HepG2 (cell line): ENCODE data around the gene CD53. TPM values are rescaled to one million over a fixed set of nuclear protein-coding genes. Genes with fewer than 3 reads are reported as not detected.

Experiments
- ATAC-seq: fragments of 200-7000 bp; cut with Tn5 transposase; 3 replicates; pipeline ENCODE4 v1.9.1; 2020; ENCODE audit warnings: mild to moderate bottlenecking, moderate library complexity
- BruUV-seq: library from RNA; stranded (reverse); fragments of 400-500 nt; replicated peaks from 2 replicates; lab custom pipeline; 2021; lab: Mats Ljungman, UMichigan
- CTCF ChIA-PET: fragments of 300-600 bp; formaldehyde crosslinking; extraction: SDS; loops from one replicate; lab custom pipeline; 2021; ENCODE audit warnings: low total read pairs, inconsistent platforms, low intra/inter-chr PET ratio; lab: Yijun Ruan, JAX
- POLR2A ChIA-PET: fragments of 350-600 bp; sonication (Branson Sonifier 250); formaldehyde crosslinking; loops from one replicate; lab custom pipeline; 2020; ENCODE audit warnings: antibody characterized with exemption, inconsistent platforms; lab: Yijun Ruan, JAX
- DNase-seq: peaks from one replicate; pipeline ENCODE4 v3.0.0-alpha.2; 2015; ENCODE audit warnings: low spot score
- FAIRE-seq: peaks from 3 replicates; lab custom pipeline; 2011; peaks lifted over from hg19 to GRCh38; lab: Jason Lieb, UNC
- H2AFZ ChIP-seq: one replicate; pipeline ENCODE4 v1.6.1; 2011; ENCODE audit warnings: low read length, inconsistent platforms
- H3K27ac ChIP-seq: fragments of 300-600 bp; 3 replicates; pipeline ENCODE4 v1.8.0; 2011; ENCODE audit warnings: mixed run types, mild to moderate bottlenecking, mixed read lengths, low read length, inconsistent platforms; ENCODE audit not compliant: insufficient read depth; ENCODE audit errors: extremely low read length
- H3K27me3 ChIP-seq, 2 experiments: fragments of 200-600 bp in 1 of 2; 2 replicates in 1 of 2; 3 replicates in 1 of 2; pipeline versions ENCODE4 v1.6.0 to v1.8.0; 2011; ENCODE audit warnings: low read length in 2 of 2, mild to moderate bottlenecking in 2 of 2, moderate library complexity in 2 of 2, inconsistent platforms in 1 of 2; ENCODE audit not compliant: insufficient read depth in 2 of 2, control insufficient read depth in 1 of 2
- H3K36me3 ChIP-seq, 2 experiments: fragments of 200-600 bp in 1 of 2; replicated peaks in 1 of 2; 2 replicates in 1 of 2; 3 replicates in 1 of 2; pipeline versions ENCODE4 v1.5.1 to v1.8.0; 2011; ENCODE audit warnings: low read length in 2 of 2, inconsistent platforms in 1 of 2; ENCODE audit not compliant: insufficient read depth in 2 of 2, control insufficient read depth in 1 of 2
- H3K4me1 ChIP-seq: 2 replicates; pipeline ENCODE4 v1.5.1; 2012; ENCODE audit warnings: low read length, inconsistent platforms; ENCODE audit not compliant: insufficient read depth
- H3K4me2 ChIP-seq: 2 replicates; pipeline ENCODE4 v1.6.0; 2011; ENCODE audit warnings: low read depth, low read length, inconsistent platforms
- H3K4me3 ChIP-seq, 3 experiments: fragments of 200-600 bp in 1 of 3; sonication (generic), shearing (Covaris generic) in 1 of 3; replicated peaks in 1 of 3; 2 replicates each; pipeline ENCODE4 v1.5.1; 2011 to 2016; ENCODE audit warnings: low read length in 3 of 3, inconsistent platforms in 2 of 3, low read depth in 2 of 3, mild to moderate bottlenecking in 2 of 3, control low read depth in 1 of 3, mixed read lengths in 1 of 3; ENCODE audit not compliant: insufficient read depth in 1 of 3
- H3K79me2 ChIP-seq: one replicate; pipeline ENCODE4 v1.6.1; 2011; ENCODE audit warnings: low read length, inconsistent platforms; ENCODE audit not compliant: insufficient read depth
- H3K9ac ChIP-seq: 2 replicates; pipeline ENCODE4 v1.6.0; 2011; ENCODE audit warnings: mild to moderate bottlenecking, low read depth, low read length, inconsistent platforms; ENCODE audit not compliant: insufficient read depth
- H3K9me3 ChIP-seq: 2 replicates; pipeline ENCODE4 v1.5.1; 2012; ENCODE audit warnings: mild to moderate bottlenecking, low read length
- H4K20me1 ChIP-seq: 2 replicates; pipeline ENCODE4 v1.6.0; 2011; ENCODE audit warnings: inconsistent platforms, mild to moderate bottlenecking, low read length, moderate library complexity; ENCODE audit not compliant: insufficient read depth
- ARHGAP35 ChIP-seq: sonication (generic); formaldehyde crosslinking; IDR thresholded peaks from 2 replicates; pipeline ENCODE4 v1.9.0; 2022; ENCODE audit warnings: mild to moderate bottlenecking, inconsistent platforms, moderate library complexity, missing genetic modification reagents, borderline replicate concordance
- CAMTA2 ChIP-seq: sonication (generic); formaldehyde crosslinking; IDR thresholded peaks from 2 replicates; pipeline ENCODE4 v1.4.0; 2020; ENCODE audit warnings: mild to moderate bottlenecking, missing genetic modification reagents, borderline replicate concordance
- HDAC1 ChIP-seq: sonication (generic); formaldehyde crosslinking; IDR thresholded peaks from 2 replicates; pipeline ENCODE4 v1.5.1; 2020; ENCODE audit warnings: mild to moderate bottlenecking, missing genetic modification reagents
- HDAC2 ChIP-seq: sonication (generic); formaldehyde crosslinking; IDR thresholded peaks from 2 replicates; pipeline ENCODE4 v1.4.0; 2020; ENCODE audit warnings: missing genetic modification reagents
- KLF11 ChIP-seq: IDR thresholded peaks from 2 replicates; pipeline ENCODE4 v1.6.1; 2016; ENCODE audit warnings: missing compliant biosample characterization
- NR1H2 ChIP-seq: sonication (generic); formaldehyde crosslinking; IDR thresholded peaks from 2 replicates; pipeline ENCODE4 v1.8.1; 2022; ENCODE audit warnings: low read depth, missing genetic modification reagents, borderline replicate concordance
- PAX8 ChIP-seq: sonication (generic); formaldehyde crosslinking; IDR thresholded peaks from 2 replicates; pipeline ENCODE4 v1.8.0; 2022; ENCODE audit warnings: mild to moderate bottlenecking, missing genetic modification reagents, borderline replicate concordance
- RBM22 ChIP-seq: fragments of 200-400 bp; formaldehyde crosslinking; optimal IDR thresholded peaks from 2 replicates; pipeline ENCODE3; 2017; ENCODE audit warnings: mild to moderate bottlenecking, low read length, moderate library complexity
- SRSF9 ChIP-seq: fragments of 200-400 bp; formaldehyde crosslinking; IDR thresholded peaks from 2 replicates; pipeline ENCODE4 v1.6.1; 2018; ENCODE audit warnings: borderline replicate concordance, mild to moderate bottlenecking, low read depth, low read length; ENCODE audit not compliant: insufficient read depth, poor library complexity, severe bottlenecking
- TBX3 ChIP-seq: fragments of 450-650 bp; IDR thresholded peaks from 2 replicates; pipeline ENCODE4 v1.6.1; 2017; ENCODE audit warnings: antibody characterized with exemption, mild to moderate bottlenecking, inconsistent platforms, borderline replicate concordance
- U2AF1 ChIP-seq: fragments of 200-400 bp; formaldehyde crosslinking; optimal IDR thresholded peaks from 2 replicates; pipeline ENCODE3; 2017; ENCODE audit warnings: mild to moderate bottlenecking, low read depth, low read length
- ZNF138 ChIP-seq: sonication (generic); formaldehyde crosslinking; IDR thresholded peaks from 2 replicates; pipeline ENCODE4 v1.5.0; 2020; ENCODE audit warnings: mild to moderate bottlenecking, low read depth, missing genetic modification reagents
- ZNF160 ChIP-seq: sonication (generic); formaldehyde crosslinking; IDR thresholded peaks from 2 replicates; pipeline ENCODE4 v1.8.0; 2022; ENCODE audit warnings: mild to moderate bottlenecking, inconsistent platforms, missing genetic modification reagents
- ZNF224 ChIP-seq: sonication (generic); formaldehyde crosslinking; IDR thresholded peaks from 2 replicates; pipeline ENCODE4 v1.5.0; 2020; ENCODE audit warnings: mild to moderate bottlenecking, missing genetic modification reagents
- ZNF232 ChIP-seq: sonication (generic); formaldehyde crosslinking; IDR thresholded peaks from 2 replicates; pipeline ENCODE4 v1.4.0; 2020; ENCODE audit warnings: missing genetic modification reagents, borderline replicate concordance
- ZNF263 ChIP-seq: sonication (generic); formaldehyde crosslinking; IDR thresholded peaks from 2 replicates; pipeline ENCODE4 v1.4.0; 2020; ENCODE audit warnings: missing genetic modification reagents
- ZNF292 ChIP-seq: sonication (generic); formaldehyde crosslinking; IDR thresholded peaks from 2 replicates; pipeline ENCODE4 v1.8.1; 2022; ENCODE audit warnings: mild to moderate bottlenecking, low read depth, missing genetic modification reagents, borderline replicate concordance
- WGBS: methylation state at CpG from one replicate; pipeline ENCODE4 v1.1.6; 2017; ENCODE audit warnings: low lambda C conversion rate; 5-methylcytosine and 5-hydroxymethylcytosine counted together
- in situ Hi-C: cut with HindIII; loops from 2 replicates; pipeline ENCODE4 v1.10.0; 2017; ENCODE audit warnings: low pct_unique_long_range_greater_than_20kb; ENCODE audit not compliant: extremely low pct_ligation_motif_present
- intact Hi-C: fragments of 100-400 bp; cut with micrococcal nuclease; formaldehyde crosslinking; loops from one replicate; pipeline ENCODE4 v1.10.0; 2022; ENCODE audit not compliant: unreplicated experiment
- polyA plus RNA-seq, 8 experiments: library from polyadenylated mRNA; depleted of rRNA in 3 of 8; stranded (reverse) in 7 of 8; unstranded in 1 of 8; fragments of >200 nt; fragmentation: Illumina TruSeq in 4 of 8; extraction: Trizol in 4 of 8; gene quantifications; 2 replicates each; pipeline versions ENCODE4 v1.2.1 to v1.2.3, GENCODE V29; 2011 to 2016; ENCODE audit warnings: low read depth in 4 of 8, missing spikeins in 1 of 8, mixed read lengths in 1 of 8; ENCODE audit not compliant: insufficient read depth in 1 of 8
- total RNA-seq, 5 experiments: library from RNA; depleted of rRNA; stranded (reverse); fragments of >200 nt; fragmentation: Illumina TruSeq; extraction: Trizol; gene quantifications; 2 replicates each; pipeline ENCODE4 v1.2.3, GENCODE V29; 2016; ENCODE audit warnings: low read depth in 1 of 5
- TF ChIP-seq, protein P1 (sequence below): sonication (generic); formaldehyde crosslinking; IDR thresholded peaks from 2 replicates; pipeline ENCODE4 v1.8.1; 2022; ENCODE audit warnings: mild to moderate bottlenecking, missing genetic modification reagents
- TF ChIP-seq, protein P2 (sequence below): sonication (generic); formaldehyde crosslinking; IDR thresholded peaks from 2 replicates; pipeline ENCODE4 v1.4.0; 2020; ENCODE audit warnings: missing genetic modification reagents, mild to moderate bottlenecking, borderline replicate concordance
- TF ChIP-seq, protein P3 (sequence below): IDR thresholded peaks from 2 replicates; pipeline ENCODE4 v1.6.1; 2016; ENCODE audit warnings: missing compliant biosample characterization, missing genetic modification reagents, borderline replicate concordance

CD53 gene
- total and polyA plus RNA-seq, 2 of the 13 experiments (the other 11 are each of a cell fraction or from before 2014, with no cell fraction given) = not detected

DNA sequence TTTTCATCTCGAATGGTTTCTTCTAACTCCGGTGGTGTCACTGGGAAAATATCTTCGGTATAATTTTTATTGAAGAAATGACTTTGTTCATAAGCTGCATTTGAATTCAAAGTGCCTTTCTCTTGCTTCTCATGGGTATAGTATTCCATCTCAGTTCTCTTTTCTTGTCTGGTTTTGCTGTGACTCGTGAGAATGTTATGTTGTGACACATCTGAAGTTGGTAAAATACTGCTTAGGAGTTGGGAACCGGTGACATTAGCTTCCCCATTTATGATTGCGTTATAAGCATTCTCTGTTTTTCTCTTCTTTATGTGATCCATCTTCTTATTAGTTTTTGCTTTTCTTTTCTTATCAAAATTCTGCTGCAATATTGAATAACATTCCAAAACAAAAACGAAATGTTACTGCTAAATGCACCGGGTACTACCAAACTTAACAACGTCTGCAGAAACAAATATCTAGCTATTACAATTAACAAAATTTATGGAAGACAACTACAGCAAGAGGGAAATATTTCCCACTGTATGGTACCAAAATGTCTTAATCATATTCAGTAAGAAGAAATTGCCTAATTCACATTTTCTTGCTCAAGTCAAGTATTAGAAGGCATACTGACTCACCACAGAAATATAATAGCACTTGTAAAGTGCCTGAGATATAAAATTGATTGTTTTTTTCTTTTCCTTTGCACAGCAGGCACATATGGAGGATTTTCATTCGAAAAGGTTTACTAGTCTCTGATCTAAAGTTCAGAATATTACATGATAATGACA, 75.3 kb downstream of the CD53 start:
- Histone ChIP-seq H3K79me2 (no peaks in the 10 kb centered on the region), H3K36me3 (peaks cover 4 to 41% of the 10 kb centered on the region in 2 experiments; a peak in 4 of 5 replicates), H3K27me3 (no peaks in the 10 kb centered on the region), H3K27ac (no peak overlapping the region), H3K9ac (no peak overlapping the region), H3K4me1 (peaks cover 11% of the 10 kb centered on the region), H2AFZ (no peak overlapping the region), H3K9me3 (no peaks in the 10 kb centered on the region), H3K4me2 (no peak overlapping the region), H4K20me1 (peaks cover 4% of the 10 kb centered on the region; the same call in 1 of the 2 replicates), H3K4me3 (no peak overlapping the region)
- intact Hi-C loops = no loop called here
- POLR2A ChIA-PET = interaction anchor here (0.9 kb wide), 1 partner anchor 16 kb away, joined by 3 read pairs; no protein-coding TSS in a partner anchor
- WGBS = 96% methylated on average over 10 of the region's 10 CpGs
- DNase-seq (no peak), FAIRE-seq (no peak), ATAC-seq (no peak)
- in situ Hi-C loops = no loop called here
- BruUV-seq = no TSS peak
- CTCF ChIA-PET = no interaction called here
- no peak for TF ChIP-seq ZNF232 (CRISPR knock-in tag)
- TF ChIP-seq ZNF263 (CRISPR knock-in tag) = no peak
- TF ChIP-seq ZNF160 = no peak
- TF ChIP-seq NR1H2 (CRISPR knock-in tag) = no peak
- TF ChIP-seq ZNF224 (CRISPR knock-in tag) = no peak
- no peak for TF ChIP-seq U2AF1
- TF ChIP-seq ARHGAP35 (CRISPR knock-in tag) = no peak
- no peak for TF ChIP-seq HDAC1
- TF ChIP-seq PAX8 (CRISPR knock-in tag) = no peak
- TF ChIP-seq, protein P1, sequence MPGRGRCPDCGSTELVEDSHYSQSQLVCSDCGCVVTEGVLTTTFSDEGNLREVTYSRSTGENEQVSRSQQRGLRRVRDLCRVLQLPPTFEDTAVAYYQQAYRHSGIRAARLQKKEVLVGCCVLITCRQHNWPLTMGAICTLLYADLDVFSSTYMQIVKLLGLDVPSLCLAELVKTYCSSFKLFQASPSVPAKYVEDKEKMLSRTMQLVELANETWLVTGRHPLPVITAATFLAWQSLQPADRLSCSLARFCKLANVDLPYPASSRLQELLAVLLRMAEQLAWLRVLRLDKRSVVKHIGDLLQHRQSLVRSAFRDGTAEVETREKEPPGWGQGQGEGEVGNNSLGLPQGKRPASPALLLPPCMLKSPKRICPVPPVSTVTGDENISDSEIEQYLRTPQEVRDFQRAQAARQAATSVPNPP (CRISPR knock-in tag) = no peak
- no peak for TF ChIP-seq TBX3
- no peak for TF ChIP-seq ZNF138 (CRISPR knock-in tag)
- TF ChIP-seq, protein P2, sequence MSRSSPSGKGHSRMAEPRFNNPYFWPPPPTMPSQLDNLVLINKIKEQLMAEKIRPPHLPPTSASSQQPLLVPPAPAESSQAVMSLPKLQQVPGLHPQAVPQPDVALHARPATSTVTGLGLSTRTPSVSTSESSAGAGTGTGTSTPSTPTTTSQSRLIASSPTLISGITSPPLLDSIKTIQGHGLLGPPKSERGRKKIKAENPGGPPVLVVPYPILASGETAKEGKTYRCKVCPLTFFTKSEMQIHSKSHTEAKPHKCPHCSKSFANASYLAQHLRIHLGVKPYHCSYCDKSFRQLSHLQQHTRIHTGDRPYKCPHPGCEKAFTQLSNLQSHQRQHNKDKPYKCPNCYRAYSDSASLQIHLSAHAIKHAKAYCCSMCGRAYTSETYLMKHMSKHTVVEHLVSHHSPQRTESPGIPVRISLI (CRISPR knock-in tag) = no peak
- no peak for TF ChIP-seq HDAC2 (CRISPR knock-in tag)
- TF ChIP-seq KLF11 (CRISPR knock-in tag) = no peak
- TF ChIP-seq, protein P3, sequence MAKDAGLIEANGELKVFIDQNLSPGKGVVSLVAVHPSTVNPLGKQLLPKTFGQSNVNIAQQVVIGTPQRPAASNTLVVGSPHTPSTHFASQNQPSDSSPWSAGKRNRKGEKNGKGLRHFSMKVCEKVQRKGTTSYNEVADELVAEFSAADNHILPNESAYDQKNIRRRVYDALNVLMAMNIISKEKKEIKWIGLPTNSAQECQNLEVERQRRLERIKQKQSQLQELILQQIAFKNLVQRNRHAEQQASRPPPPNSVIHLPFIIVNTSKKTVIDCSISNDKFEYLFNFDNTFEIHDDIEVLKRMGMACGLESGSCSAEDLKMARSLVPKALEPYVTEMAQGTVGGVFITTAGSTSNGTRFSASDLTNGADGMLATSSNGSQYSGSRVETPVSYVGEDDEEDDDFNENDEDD (CRISPR knock-in tag) = no peak
- no peak for TF ChIP-seq ZNF292 (CRISPR knock-in tag)
- TF ChIP-seq SRSF9 = no peak
- TF ChIP-seq RBM22 = no peak
- no peak for TF ChIP-seq CAMTA2 (CRISPR knock-in tag)
